GM19043 (cell line): Measurements from ENCODE around the gene C14orf93.
"Not testable (repeated sequence)": the region's sequence is repeated elsewhere in the genome, so short reads cannot be mapped to it uniquely, and the experiment has no call there.

Experiments used
- ATAC-seq: cut with Tn5 transposase; IDR thresholded peaks from one replicate; pipeline ENCODE4 v1.9.1; 2021; ENCODE audit warnings: low read depth; ENCODE audit not compliant: unreplicated experiment

Gene C14orf93

GRCh38 chr14:22977684-22978486 lies 32.1 kb downstream of the C14orf93 start:
- no peak for ATAC-seq

- ATAC-seq: no peak
Measured at GRCh38 chr14:22977434-22977683, 32.6 kb downstream of the C14orf93 start.

- ATAC-seq: no peak
Measured at GRCh38 chr14:22976620-22977433, 33.1 kb downstream of the C14orf93 start.

GRCh38 chr14:22974530-22975313 lies 35.2 kb downstream of the C14orf93 start:
- ATAC-seq: no peak

GRCh38 chr14:22973217-22974032 lies 36.5 kb downstream of the C14orf93 start:
- ATAC-seq: no peak

GRCh38 chr14:22972313-22972930 lies 37.5 kb downstream of the C14orf93 start:
- ATAC-seq: no peak

- ATAC-seq: no peak
Measured at GRCh38 chr14:22971152-22971551, 38.8 kb downstream of the C14orf93 start.

- ATAC-seq: no peak
Measured at GRCh38 chr14:22966783-22967269, 43.1 kb downstream of the C14orf93 start.

GRCh38 chr14:22965916-22966782 lies 43.8 kb downstream of the C14orf93 start:
- not testable (repeated sequence) for ATAC-seq

GRCh38 chr14:22962061-22962676 lies 47.8 kb downstream of the C14orf93 start:
- no peak for ATAC-seq

GRCh38 chr14:22955702-22956569 lies 54.0 kb downstream of the C14orf93 start:
- ATAC-seq: no peak

- no peak for ATAC-seq
Measured at GRCh38 chr14:22952418-22952817, 57.5 kb downstream of the C14orf93 start.

- ATAC-seq: not testable (repeated sequence)
Measured at GRCh38 chr14:22951795-22952194, 58.1 kb downstream of the C14orf93 start.

GRCh38 chr14:22945642-22946041 lies 64.3 kb downstream of the C14orf93 start:
- ATAC-seq: no peak

- ATAC-seq: no peak
Measured at GRCh38 chr14:22939684-22940083, 70.3 kb downstream of the C14orf93 start.
